ENCODE data around the gene AGK.
"Not testable (repeated sequence)": the region's sequence is repeated elsewhere in the genome, so short reads cannot be mapped to it uniquely, and the experiment has no call there.

AGK gene

GRCh38 chr7:141573511-141573910 is 22.3 kb downstream of the AGK start:
- no peak overlapping the region for H3K4me3 ChIP-seq (replicated peaks; ENCODE audit: low read depth, low read length)
- no peak for DNase-seq (ENCODE audit: low read depth)
- no peak for TF ChIP-seq CTCF (IDR thresholded peaks at IDR 0.05; ENCODE audit: low read length, missing control alignments)

DNA sequence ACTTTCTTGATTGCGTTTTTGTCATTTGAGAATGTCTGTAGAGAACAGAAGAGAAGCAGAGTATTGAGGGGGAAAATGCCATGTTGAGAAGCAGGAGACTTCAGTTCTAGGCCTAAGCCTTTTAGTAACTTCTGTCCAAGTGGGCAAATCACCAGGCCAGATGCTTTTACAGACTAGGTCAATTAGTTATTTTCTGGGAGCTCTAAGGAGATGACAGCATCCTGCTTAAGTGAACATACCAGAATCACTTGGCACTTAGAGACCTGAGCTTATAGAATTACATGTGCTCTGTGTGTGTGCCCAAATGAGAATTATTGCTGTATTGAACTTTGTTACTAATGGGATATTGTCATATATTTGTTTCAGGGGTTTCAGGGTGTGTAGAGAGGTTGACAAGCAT is 24.0 kb downstream of the AGK start:
- TF ChIP-seq CTCF (IDR thresholded peaks at IDR 0.05; ENCODE audit: low read length, missing control alignments), result no peak
- no peak for DNase-seq (ENCODE audit: low read depth)
- H3K4me3 ChIP-seq (replicated peaks; ENCODE audit: low read depth, low read length), result no peak overlapping the region

DNA sequence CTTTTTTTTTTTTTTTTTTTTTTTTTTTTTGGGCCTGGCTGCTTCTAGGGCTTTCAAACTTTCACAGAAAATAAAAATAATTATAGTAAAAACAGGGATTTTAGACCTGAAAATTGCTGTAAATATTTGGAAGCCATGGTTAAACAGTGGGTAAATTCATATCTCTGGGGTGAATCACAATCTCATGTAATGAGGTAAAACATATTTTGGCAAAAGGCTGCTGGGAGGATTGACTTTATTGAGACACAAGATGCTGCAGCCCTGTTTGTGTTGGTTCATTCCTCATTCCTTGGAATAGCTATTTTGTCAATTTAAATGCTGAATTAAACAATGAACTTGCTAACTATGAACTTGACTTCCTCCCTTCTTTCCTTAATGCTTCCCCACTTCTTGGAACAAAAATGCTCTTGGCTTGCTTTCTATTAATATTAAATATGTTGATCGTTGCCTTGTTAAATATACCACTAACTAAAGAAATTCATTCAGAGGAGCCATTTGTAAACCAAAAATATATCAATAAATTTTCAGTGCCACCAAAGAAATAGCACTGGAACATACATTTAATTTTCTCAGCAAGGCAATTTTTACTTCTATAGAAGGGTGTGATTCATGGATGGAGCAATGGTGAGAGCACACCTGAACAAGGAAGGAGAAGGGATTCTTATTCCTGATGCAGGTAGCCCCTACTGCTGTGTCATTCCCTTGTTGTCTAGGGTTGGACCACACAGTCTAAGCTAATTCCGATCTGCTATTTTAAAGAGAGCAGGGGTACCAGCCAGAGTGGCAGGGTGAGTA is 24.6 kb downstream of the AGK start:
- TF ChIP-seq CTCF (IDR thresholded peaks at IDR 0.05; ENCODE audit: low read length, missing control alignments), result no peak
- DNase-seq (ENCODE audit: low read depth), result no peak
- H3K4me3 ChIP-seq (replicated peaks; ENCODE audit: low read depth, low read length), result no peak overlapping the region

- no peak overlapping the region for H3K4me3 ChIP-seq (replicated peaks; ENCODE audit: low read depth, low read length)
- DNase-seq (ENCODE audit: low read depth), result no peak
- no peak for TF ChIP-seq CTCF (IDR thresholded peaks at IDR 0.05; ENCODE audit: low read length, missing control alignments)
These were observed 26.0 kb downstream of the AGK start for GRCh38 chr7:141577043-141577839.

DNA sequence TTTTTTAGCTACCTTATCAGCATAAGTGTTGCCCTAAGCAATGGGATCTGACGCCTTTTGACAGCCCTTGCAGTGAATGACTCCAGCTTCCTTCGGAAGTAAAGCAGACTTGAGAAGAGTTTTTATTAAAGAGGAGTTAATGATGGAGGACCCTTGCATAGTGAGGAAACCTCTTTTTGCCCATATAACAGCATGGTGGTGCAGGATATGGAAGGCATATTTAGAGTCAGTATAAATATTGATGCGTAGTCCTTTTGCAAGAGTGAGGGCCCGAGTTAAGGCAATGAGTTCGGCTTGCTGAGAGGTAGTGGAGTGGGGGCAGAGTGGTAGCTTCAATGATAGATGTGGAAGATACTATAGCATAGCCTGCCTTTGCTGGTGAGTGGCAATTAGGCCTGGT is 28.7 kb downstream of the AGK start:
- DNase-seq (ENCODE audit: low read depth); H3K4me3 ChIP-seq (replicated peaks; ENCODE audit: low read depth, low read length): not testable (repeated sequence)

GRCh38 chr7:141582063-141582462 is 30.9 kb downstream of the AGK start:
- H3K4me3 ChIP-seq (replicated peaks; ENCODE audit: low read depth, low read length), result not testable (repeated sequence)
- peak; percentile 40 for DNase-seq (ENCODE audit: low read depth)

DNA sequence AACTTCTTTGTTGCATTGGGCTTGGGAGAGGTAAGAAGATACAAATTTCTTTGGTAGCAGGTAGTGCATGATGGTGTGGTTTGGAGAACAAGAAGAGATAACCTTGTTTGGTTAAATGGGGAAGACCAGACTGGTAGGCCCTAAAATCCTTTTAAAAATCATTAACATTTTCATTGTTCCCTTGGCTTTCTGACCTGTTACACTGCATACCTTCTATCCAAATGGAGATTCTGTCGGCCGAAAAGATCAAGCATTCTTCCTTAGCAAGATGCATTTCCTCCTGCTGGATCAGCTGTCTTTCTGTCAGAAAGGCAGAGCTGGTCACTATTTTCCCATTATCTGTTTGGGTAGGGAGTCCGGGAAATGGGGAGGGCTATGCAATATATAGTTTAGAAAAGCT is 33.7 kb downstream of the AGK start:
- no peak for TF ChIP-seq CTCF (IDR thresholded peaks at IDR 0.05; ENCODE audit: low read length, missing control alignments)
- H3K4me3 ChIP-seq (replicated peaks; ENCODE audit: low read depth, low read length), result no peak overlapping the region
- no peak for DNase-seq (ENCODE audit: low read depth)

Measured in fibroblast of pulmonary artery (primary cell).